Uterus (tissue), 4 donors: ENCODE measurements around the gene ARFGEF3. TPM values are rescaled to one million over a fixed set of nuclear protein-coding genes. Genes with fewer than 3 reads are reported as not detected.

Source experiments
- DNase-seq, 2 donors: peaks; one replicate each; pipeline ENCODE4 v3.0.0-alpha.2; 2019 to 2020
- H3K27ac ChIP-seq, 2 donors: fragments of 200-600 bp; sonication (generic); 1 replicate in 1 of 2; 2 replicates in 1 of 2; pipeline ENCODE4 v1.5.1; 2016 to 2018
- H3K27me3 ChIP-seq, 2 donors: fragments of 200-600 bp; sonication (generic); one replicate each; pipeline ENCODE4 v1.5.1; 2018 to 2019; ENCODE audit warnings: control low read depth in 1 of 2
- H3K36me3 ChIP-seq, 2 donors: fragments of 200-600 bp; sonication (generic); one replicate each; pipeline ENCODE4 v1.5.1; 2019; ENCODE audit warnings: control low read depth in 1 of 2
- H3K4me1 ChIP-seq, 2 donors: fragments of 200-600 bp; sonication (generic); one replicate each; pipeline ENCODE4 v1.5.1; 2018 to 2019; ENCODE audit warnings: control low read depth in 1 of 2
- H3K4me3 ChIP-seq, 2 donors: fragments of 200-600 bp; sonication (generic); 1 replicate in 1 of 2; 2 replicates in 1 of 2; pipeline ENCODE4 v1.5.1; 2018 to 2019; ENCODE audit warnings: mild to moderate bottlenecking in 1 of 2
- H3K9me3 ChIP-seq, 2 donors: fragments of 200-600 bp; sonication (generic); one replicate each; pipeline ENCODE4 v1.5.1; 2019; ENCODE audit warnings: control low read depth in 1 of 2
- POLR2A ChIP-seq, 2 donors: fragments of 450-650 bp; IDR thresholded peaks; one replicate each; pipeline ENCODE4 v1.6.1; 2016; ENCODE audit warnings: antibody characterized with exemption in 2 of 2, mild to moderate bottlenecking in 1 of 2, moderate library complexity in 1 of 2
- intact Hi-C: fragments of 100-400 bp; cut with DNase I; formaldehyde crosslinking; loops from one replicate; pipeline ENCODE4 v1.15.1; 2023; ENCODE audit warnings: low total_unique reads
- total RNA-seq, 4 donors: library from RNA; depleted of rRNA in 3 of 4; stranded (reverse); fragments of >200 nt in 3 of 4; gene quantifications; one replicate each; pipeline versions ENCODE4 v1.1.0 to v1.2.4, GENCODE V29; 2014 to 2023
- TF ChIP-seq, protein P1 (sequence below), 4 experiments: fragments of 200-600 bp in 2 of 4; fragments of 450-650 bp in 2 of 4; sonication (generic) in 2 of 4; IDR thresholded peaks; one replicate each; pipeline ENCODE4 v1.5.1; 2016 to 2019; ENCODE audit warnings: antibody characterized with exemption in 4 of 4, mild to moderate bottlenecking in 2 of 4, moderate library complexity in 1 of 4
- donor health status: DM: yes; HTN: yes; CAD: no.

ARFGEF3 gene
- total RNA-seq, 4 donors from 2014 or later = 0.88 to 5.8 (median 2.4) TPM

DNA sequence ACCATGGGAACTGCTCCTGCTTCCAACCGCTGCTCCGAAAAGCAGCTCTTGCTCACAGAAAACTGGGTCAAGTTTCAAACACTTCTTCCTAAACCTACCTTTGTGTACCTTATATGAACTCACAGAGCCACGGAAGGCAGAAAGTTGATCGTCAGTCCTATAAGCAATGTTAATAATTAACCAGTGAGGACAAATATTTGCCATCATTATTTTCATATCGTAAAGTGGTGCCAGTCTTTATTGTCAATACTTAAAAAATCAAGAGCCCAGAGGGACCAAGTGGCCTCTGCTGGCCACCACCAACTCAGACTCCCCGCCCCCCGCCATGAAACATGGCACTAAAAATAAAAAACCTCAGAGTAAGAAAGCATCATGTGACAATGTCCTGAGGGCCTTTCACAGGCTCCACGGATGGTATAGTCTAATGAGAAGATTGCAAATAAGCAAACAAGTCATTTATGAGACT, 65.6 kb downstream of the ARFGEF3 start:
- H3K4me1 ChIP-seq = no peaks in the 10 kb centered on the region
- H3K9me3 ChIP-seq = no peaks in the 10 kb centered on the region
- H3K36me3 ChIP-seq = no peaks in the 10 kb centered on the region
- DNase-seq = no peak
- H3K4me3 ChIP-seq = no peak overlapping the region
- TF ChIP-seq, protein P1, sequence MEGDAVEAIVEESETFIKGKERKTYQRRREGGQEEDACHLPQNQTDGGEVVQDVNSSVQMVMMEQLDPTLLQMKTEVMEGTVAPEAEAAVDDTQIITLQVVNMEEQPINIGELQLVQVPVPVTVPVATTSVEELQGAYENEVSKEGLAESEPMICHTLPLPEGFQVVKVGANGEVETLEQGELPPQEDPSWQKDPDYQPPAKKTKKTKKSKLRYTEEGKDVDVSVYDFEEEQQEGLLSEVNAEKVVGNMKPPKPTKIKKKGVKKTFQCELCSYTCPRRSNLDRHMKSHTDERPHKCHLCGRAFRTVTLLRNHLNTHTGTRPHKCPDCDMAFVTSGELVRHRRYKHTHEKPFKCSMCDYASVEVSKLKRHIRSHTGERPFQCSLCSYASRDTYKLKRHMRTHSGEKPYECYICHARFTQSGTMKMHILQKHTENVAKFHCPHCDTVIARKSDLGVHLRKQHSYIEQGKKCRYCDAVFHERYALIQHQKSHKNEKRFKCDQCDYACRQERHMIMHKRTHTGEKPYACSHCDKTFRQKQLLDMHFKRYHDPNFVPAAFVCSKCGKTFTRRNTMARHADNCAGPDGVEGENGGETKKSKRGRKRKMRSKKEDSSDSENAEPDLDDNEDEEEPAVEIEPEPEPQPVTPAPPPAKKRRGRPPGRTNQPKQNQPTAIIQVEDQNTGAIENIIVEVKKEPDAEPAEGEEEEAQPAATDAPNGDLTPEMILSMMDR (IDR thresholded peaks at IDR 0.05) = no peak
- no peak for TF ChIP-seq POLR2A (IDR thresholded peaks at IDR 0.05)
- no peak overlapping the region for H3K27ac ChIP-seq
- no peaks in the 10 kb centered on the region for H3K27me3 ChIP-seq
- intact Hi-C loops = no loop called here

DNA sequence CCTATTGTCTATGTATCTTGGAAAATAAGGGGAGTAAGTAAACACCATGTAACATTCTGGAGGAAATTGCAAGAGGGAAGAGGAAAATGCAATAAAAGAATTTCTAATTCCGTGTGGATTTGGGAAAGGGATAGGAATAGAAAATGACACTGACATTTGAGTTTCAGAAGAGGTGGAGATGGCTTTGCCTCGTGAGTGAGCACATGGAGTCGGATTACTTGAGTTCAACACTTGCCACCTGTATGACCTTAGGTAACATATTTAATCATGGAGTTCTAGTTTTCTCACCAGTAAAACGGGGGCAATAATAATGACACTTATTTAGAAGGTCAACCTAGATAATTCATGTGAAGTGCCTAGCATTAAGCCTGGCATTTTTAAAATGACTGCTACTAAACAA, 67.3 kb downstream of the ARFGEF3 start:
- Histone ChIP-seq H3K36me3 (no peaks in the 10 kb centered on the region), H3K9me3 (no peaks in the 10 kb centered on the region), H3K27ac (no peak overlapping the region), H3K4me3 (no peak overlapping the region), H3K27me3 (no peaks in the 10 kb centered on the region), H3K4me1 (no peaks in the 10 kb centered on the region)
- intact Hi-C loops = no loop called here
- no peak for DNase-seq
- TF ChIP-seq, protein P1 (IDR thresholded peaks at IDR 0.05) = no peak
- TF ChIP-seq POLR2A (IDR thresholded peaks at IDR 0.05) = no peak

DNA sequence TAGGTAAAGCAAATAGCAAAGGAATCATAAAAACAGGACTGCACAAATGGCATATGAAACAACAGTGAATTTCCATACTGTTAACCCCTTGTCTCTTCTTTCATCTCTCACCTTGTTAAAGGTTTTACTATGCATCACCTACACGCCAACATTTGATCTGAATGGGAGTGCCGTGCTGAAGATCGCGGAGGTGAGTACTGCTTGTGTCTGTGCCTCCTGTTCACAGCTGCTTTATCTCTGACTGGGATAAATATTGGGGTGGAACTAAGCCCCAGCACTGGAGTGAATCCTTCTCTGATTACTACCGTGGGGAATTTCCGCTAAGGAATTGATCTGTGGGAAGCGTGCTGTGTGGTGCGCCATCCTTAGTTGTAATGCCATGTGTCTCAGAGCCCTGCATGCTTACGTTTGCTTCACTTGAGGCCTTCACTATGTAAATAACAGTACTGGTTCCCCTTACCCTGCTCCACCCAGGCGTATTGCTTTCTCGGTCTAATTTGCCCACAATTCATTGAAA, 68.0 kb downstream of the ARFGEF3 start:
- TF ChIP-seq POLR2A (IDR thresholded peaks at IDR 0.05) = no peak
- TF ChIP-seq, protein P1 (IDR thresholded peaks at IDR 0.05) = no peak
- Histone ChIP-seq H3K4me3 (no peak overlapping the region), H3K27ac (no peak overlapping the region), H3K27me3 (no peaks in the 10 kb centered on the region), H3K36me3 (no peaks in the 10 kb centered on the region), H3K9me3 (no peaks in the 10 kb centered on the region), H3K4me1 (no peaks in the 10 kb centered on the region)
- no peak for DNase-seq
- intact Hi-C loops = no loop called here

- H3K36me3 ChIP-seq = no peaks in the 10 kb centered on the region
- H3K27me3 ChIP-seq = no peaks in the 10 kb centered on the region
- H3K27ac ChIP-seq = no peak overlapping the region
- no peaks in the 10 kb centered on the region for H3K9me3 ChIP-seq
- no peak for DNase-seq
- intact Hi-C loops = no loop called here
- H3K4me1 ChIP-seq = no peaks in the 10 kb centered on the region
- H3K4me3 ChIP-seq = no peak overlapping the region
- TF ChIP-seq POLR2A (IDR thresholded peaks at IDR 0.05) = no peak
- TF ChIP-seq, protein P1 (IDR thresholded peaks at IDR 0.05) = no peak
These were observed 68.5 kb downstream of the ARFGEF3 start for GRCh38 chr6:138230221-138230620.

- H3K27me3 ChIP-seq = no peaks in the 10 kb centered on the region
- no peak for DNase-seq
- TF ChIP-seq, protein P1 (IDR thresholded peaks at IDR 0.05) = no peak
- TF ChIP-seq POLR2A (IDR thresholded peaks at IDR 0.05) = no peak
- H3K36me3 ChIP-seq = no peaks in the 10 kb centered on the region
- intact Hi-C loops = no loop called here
- no peaks in the 10 kb centered on the region for H3K4me1 ChIP-seq
- no peak overlapping the region for H3K4me3 ChIP-seq
- no peaks in the 10 kb centered on the region for H3K9me3 ChIP-seq
- no peak overlapping the region for H3K27ac ChIP-seq
These were observed 69.1 kb downstream of the ARFGEF3 start for GRCh38 chr6:138230759-138231380.
